Body of pancreas (tissue), 4 donors: ENCODE results near the gene LIF. TPM values are rescaled to one million over a fixed set of nuclear protein-coding genes. Genes with fewer than 3 reads are reported as not detected.

Source experiments
- ATAC-seq: fragments of 150-250 bp; one replicate; pipeline ENCODE4 v1.9.1; 2016
- DNase-seq, 4 donors: peaks; one replicate each; pipeline ENCODE4 v3.0.0-alpha.2; 2019
- H3K27ac ChIP-seq, 4 donors: fragments of 200-600 bp; sonication (generic); 1 replicate in 3 of 4; 2 replicates in 1 of 4; pipeline versions ENCODE4 v1.5.1 to v1.6.1; 2016 to 2019; ENCODE audit warnings: mild to moderate bottlenecking in 1 of 4, mixed read lengths in 1 of 4, moderate library complexity in 1 of 4
- H3K27me3 ChIP-seq, 2 donors: fragments of 200-600 bp; sonication (generic); one replicate each; pipeline ENCODE4 v1.6.0; 2016; ENCODE audit warnings: mild to moderate bottlenecking in 1 of 2
- H3K36me3 ChIP-seq, 2 donors: fragments of 200-600 bp; sonication (generic); replicated peaks in 1 of 2; 2 replicates each; pipeline ENCODE4 v1.5.1; 2016; ENCODE audit warnings: low read depth in 2 of 2; ENCODE audit not compliant: insufficient read depth in 1 of 2
- H3K4me1 ChIP-seq: fragments of 200-600 bp; sonication (generic); one replicate; pipeline ENCODE4 v1.6.0; 2016
- H3K4me3 ChIP-seq, 2 donors: fragments of 200-600 bp; sonication (generic); 1 replicate in 1 of 2; 2 replicates in 1 of 2; pipeline ENCODE4 v1.5.1; 2016 to 2019
- H3K9me3 ChIP-seq, 3 donors: fragments of 200-600 bp; sonication (generic); 1 replicate in 2 of 3; 2 replicates in 1 of 3; pipeline ENCODE4 v1.5.1; 2016
- POLR2A ChIP-seq, 3 donors: fragments of 450-650 bp; IDR thresholded peaks; one replicate each; pipeline ENCODE4 v1.6.1; 2016; ENCODE audit warnings: antibody characterized with exemption in 3 of 3, mild to moderate bottlenecking in 2 of 3
- WGBS, 2 donors: methylation state at CpG; one replicate each; pipeline ENCODE4 v1.1.5; 2017; 5-methylcytosine and 5-hydroxymethylcytosine counted together
- intact Hi-C: fragments of 100-400 bp; cut with DNase I; formaldehyde crosslinking; loops from one replicate; pipeline ENCODE4 v1.15.1; 2023
- total RNA-seq, 2 donors: library from RNA; depleted of rRNA; stranded (reverse); fragments of >200 nt; gene quantifications; one replicate each; pipeline ENCODE4 v1.1.0, GENCODE V29; 2016
- TF ChIP-seq, protein P1 (sequence below), 7 experiments: fragments of 450-650 bp in 4 of 7; fragments of 200-600 bp in 3 of 7; sonication (generic) in 3 of 7; IDR thresholded peaks; one replicate each; pipeline ENCODE4 v1.5.1; 2016 to 2019; ENCODE audit warnings: antibody characterized with exemption in 7 of 7

LIF gene
- total RNA-seq, 2 donors from 2014 or later = 0.52 to 1.3 TPM

DNA sequence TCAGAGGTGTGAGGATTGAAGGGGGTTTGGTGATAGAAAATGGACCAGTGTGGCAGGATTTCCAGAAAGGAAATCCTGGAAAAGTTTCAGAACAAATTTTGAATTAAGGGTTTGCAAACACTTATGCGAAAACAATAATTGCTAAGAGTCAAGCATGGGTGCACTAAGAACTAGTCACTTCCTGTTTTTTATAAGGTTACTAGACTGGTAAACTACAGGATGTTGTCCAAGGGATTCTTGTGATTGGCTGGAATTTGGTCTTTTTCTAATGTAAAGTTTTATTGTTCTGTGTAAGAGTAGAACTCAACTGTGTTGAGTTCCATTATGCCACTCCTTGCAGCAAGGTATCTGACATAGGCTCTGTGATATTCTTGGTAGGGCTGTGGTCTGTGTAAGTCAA, 54.1 kb downstream of the LIF start:
- no peak overlapping the region for H3K27ac ChIP-seq
- no peak for TF ChIP-seq POLR2A (IDR thresholded peaks at IDR 0.05)
- TF ChIP-seq, protein P1, sequence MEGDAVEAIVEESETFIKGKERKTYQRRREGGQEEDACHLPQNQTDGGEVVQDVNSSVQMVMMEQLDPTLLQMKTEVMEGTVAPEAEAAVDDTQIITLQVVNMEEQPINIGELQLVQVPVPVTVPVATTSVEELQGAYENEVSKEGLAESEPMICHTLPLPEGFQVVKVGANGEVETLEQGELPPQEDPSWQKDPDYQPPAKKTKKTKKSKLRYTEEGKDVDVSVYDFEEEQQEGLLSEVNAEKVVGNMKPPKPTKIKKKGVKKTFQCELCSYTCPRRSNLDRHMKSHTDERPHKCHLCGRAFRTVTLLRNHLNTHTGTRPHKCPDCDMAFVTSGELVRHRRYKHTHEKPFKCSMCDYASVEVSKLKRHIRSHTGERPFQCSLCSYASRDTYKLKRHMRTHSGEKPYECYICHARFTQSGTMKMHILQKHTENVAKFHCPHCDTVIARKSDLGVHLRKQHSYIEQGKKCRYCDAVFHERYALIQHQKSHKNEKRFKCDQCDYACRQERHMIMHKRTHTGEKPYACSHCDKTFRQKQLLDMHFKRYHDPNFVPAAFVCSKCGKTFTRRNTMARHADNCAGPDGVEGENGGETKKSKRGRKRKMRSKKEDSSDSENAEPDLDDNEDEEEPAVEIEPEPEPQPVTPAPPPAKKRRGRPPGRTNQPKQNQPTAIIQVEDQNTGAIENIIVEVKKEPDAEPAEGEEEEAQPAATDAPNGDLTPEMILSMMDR (IDR thresholded peaks at IDR 0.05) = no peak
- H3K27me3 ChIP-seq = no peaks in the 10 kb centered on the region
- DNase-seq (no peak), ATAC-seq (no peak)
- WGBS, 2 donors = 86 to 88% methylated on average over 1 of the region's 1 CpG
- intact Hi-C loops = no loop called here
- H3K4me3 ChIP-seq = no peak overlapping the region
- H3K9me3 ChIP-seq = no peaks in the 10 kb centered on the region
- H3K36me3 ChIP-seq = no peaks in the 10 kb centered on the region
- H3K4me1 ChIP-seq = peaks cover 19% of the 10 kb centered on the region

DNA sequence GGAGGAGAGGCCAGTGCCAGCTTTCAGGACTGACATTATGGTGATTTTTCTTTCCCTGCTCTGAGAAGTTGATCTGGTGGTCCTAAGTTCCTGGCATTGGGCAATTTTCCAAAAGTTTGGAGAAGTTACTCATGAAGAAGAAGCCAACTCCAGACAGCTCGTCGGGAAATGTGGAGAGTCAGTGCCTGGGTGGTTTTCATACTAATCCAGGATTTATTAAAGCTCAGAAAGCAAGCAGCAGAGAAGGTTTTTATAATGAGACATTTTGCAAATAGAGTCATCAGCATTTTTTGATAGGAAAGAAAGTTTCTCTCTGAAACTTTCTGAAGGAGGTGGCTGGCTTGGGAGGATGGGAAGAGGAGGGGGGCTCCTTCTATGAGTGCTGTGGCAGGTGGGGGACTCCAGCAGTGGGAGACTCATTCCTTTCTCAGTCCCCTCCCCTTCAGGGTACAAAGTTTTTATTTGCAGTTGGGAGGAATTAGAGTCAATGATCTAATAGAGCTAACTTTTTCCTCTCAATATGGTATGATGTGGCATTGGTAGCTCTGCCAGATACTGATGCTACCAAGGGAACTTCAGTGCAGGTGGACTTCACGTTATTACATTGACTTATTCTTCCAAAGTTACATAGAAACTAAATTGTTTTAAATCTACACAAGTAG, 55.4 kb downstream of the LIF start:
- Histone ChIP-seq H3K9me3 (no peaks in the 10 kb centered on the region), H3K36me3 (no peaks in the 10 kb centered on the region), H3K27ac (no peak overlapping the region), H3K4me1 (peaks cover 19% of the 10 kb centered on the region), H3K27me3 (no peaks in the 10 kb centered on the region), H3K4me3 (no peak overlapping the region)
- TF ChIP-seq, protein P1 (IDR thresholded peaks at IDR 0.05) = no peak
- TF ChIP-seq POLR2A (IDR thresholded peaks at IDR 0.05) = no peak
- DNase-seq = no peak
- no peak for ATAC-seq
- intact Hi-C loops = no loop called here
- 85 to 89% methylated on average over 3 of the region's 3 CpGs for WGBS, 2 donors

DNA sequence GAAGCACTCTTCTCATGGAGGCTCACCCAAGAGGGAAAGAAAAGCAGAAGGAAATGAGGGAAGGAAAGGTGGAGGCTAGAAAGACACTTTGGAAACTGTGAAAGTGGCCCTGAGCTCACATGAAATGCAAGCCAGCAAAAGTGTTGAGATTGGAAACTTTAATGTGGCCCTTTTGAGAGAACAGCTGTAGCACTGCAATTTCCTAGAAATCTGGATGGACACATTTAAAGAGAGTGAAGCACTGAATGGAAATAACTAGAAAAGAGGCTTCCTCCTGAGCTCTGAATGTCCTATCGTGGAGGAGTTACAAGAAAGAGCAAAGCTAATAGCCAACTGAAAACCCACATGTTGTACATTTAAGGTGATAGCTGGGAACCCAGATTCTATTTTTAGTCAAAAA, 56.0 kb downstream of the LIF start:
- 76 to 89% methylated on average over 1 of the region's 1 CpG for WGBS, 2 donors
- no peaks in the 10 kb centered on the region for H3K27me3 ChIP-seq
- intact Hi-C loops = no loop called here
- ATAC-seq (no peak), DNase-seq (no peak)
- H3K4me3 ChIP-seq = no peak overlapping the region
- no peaks in the 10 kb centered on the region for H3K36me3 ChIP-seq
- H3K9me3 ChIP-seq = no peaks in the 10 kb centered on the region
- TF ChIP-seq, protein P1 (IDR thresholded peaks at IDR 0.05) = no peak
- TF ChIP-seq POLR2A (IDR thresholded peaks at IDR 0.05) = no peak
- H3K27ac ChIP-seq = no peak overlapping the region
- peaks cover 19% of the 10 kb centered on the region for H3K4me1 ChIP-seq

Other genes with a start within 250 kb of the LIF start
- gene HORMAD2, start 166.3 kb downstream of the LIF start, total RNA-seq = not detected
- gene OSM, start 20.1 kb upstream of the LIF start, total RNA-seq = not detected
- gene CASTOR1, start 42.7 kb upstream of the LIF start, total RNA-seq = 10 to 100 TPM in 1 of 2 donors, 1 to 10 TPM in 1; 4.2 to 21.4 TPM
- 10 to 100 TPM in 1 of 2 donors, 1 to 10 TPM in 1; 4.3 to 15.0 TPM for gene TBC1D10A, start 80.2 kb upstream of the LIF start, total RNA-seq
- 10 to 100 TPM; 30.6 to 77.1 TPM for gene SF3A1, start 110.1 kb upstream of the LIF start, total RNA-seq
- 10 to 100 TPM in 1 of 2 donors, 1 to 10 TPM in 1; 3.1 to 10.5 TPM for gene CCDC157, start 110.2 kb upstream of the LIF start, total RNA-seq
- 10 to 100 TPM; 13.8 to 14.0 TPM for gene RNF215, start 140.7 kb upstream of the LIF start, total RNA-seq
- 1 to 10 TPM in 1 of 2 donors, under 1 TPM in 1; 0.33 to 3.9 TPM for gene SEC14L2, start 150.3 kb upstream of the LIF start, total RNA-seq
- 10 to 100 TPM in 1 of 2 donors, 1 to 10 TPM in 1; 9.9 to 18.5 TPM for gene MTFP1, start 179.0 kb upstream of the LIF start, total RNA-seq
- gene SEC14L3, start 225.3 kb upstream of the LIF start, total RNA-seq = not detected